Stimulated activated CD8-positive, alpha-beta memory T cell treated with anti-CD3 and anti-CD28 coated beads, Interleukin-15, amount 100 ng/mL, for 48 hours (primary cell): ENCODE results near the gene NR1H2.
A peak's percentile ranks its signal among the peaks of the same experiment; 100 is the strongest.

ENCODE experiments used
- DNase-seq, 2 donors: peaks; one replicate each; pipeline ENCODE4 v3.0.0-alpha.2; 2020; ENCODE audit warnings: low read depth in 2 of 2

The NR1H2 gene

GRCh38 chr19:50422397-50423278 is 46.4 kb downstream of the NR1H2 start:
- DNase-seq: no peak

- DNase-seq: no peak
These were observed 47.2 kb downstream of the NR1H2 start for GRCh38 chr19:50423279-50424113.

DNA sequence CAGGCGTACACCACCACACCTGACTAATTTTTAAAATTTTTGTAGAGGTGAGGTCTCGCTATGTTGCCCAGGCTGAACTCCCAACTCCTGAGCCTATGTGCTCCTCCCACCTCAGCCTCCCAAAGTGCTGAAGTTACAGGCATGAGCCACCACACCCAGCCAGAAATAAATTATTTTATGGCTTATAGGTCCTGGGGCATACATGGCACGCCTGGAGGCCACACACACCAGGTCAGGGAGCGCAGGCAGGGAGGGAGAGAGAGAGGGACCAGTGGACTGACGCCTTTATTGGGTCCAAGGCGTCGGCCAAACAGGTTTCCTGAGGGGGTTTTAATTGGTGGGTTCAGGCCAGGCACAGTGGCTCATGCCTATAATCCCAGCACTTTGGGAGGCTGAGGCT is 49.3 kb downstream of the NR1H2 start:
- DNase-seq: no peak

- DNase-seq: no peak
These were observed 51.2 kb downstream of the NR1H2 start for GRCh38 chr19:50427318-50427925.

- DNase-seq: no peak
These were observed 51.8 kb downstream of the NR1H2 start for GRCh38 chr19:50427997-50428425.

DNA sequence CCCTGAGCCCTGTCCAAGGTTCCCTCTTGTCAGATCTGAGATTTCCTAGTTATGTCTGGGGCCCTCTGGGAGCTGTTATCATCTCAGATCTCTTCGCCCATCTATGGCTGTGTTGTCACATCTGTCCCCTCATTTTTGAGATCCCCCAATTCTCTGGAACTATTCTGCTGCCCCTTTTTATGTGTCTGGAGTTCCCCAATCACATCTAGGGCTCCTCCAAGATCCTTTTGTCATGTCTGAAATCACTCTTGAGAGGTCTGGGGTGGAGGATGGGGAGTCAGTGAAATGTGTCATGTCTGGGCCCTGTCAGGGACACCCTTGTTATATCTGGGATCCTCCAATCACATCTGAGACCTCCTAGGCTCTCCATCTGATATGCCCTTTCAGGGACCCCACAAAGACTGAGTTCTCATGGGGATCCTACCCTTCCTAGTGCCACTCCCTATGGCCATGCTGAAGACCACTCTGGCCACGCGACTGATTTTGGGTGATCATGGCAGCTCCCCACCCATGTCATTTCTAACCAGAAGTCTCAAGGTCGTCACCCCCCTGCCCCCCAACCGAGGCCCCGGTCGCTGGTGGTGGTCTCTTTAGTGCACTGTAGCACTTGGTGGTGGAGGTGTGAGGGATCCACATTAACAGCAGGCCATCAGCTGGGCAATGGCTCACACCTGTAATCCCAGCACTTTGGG is 52.7 kb downstream of the NR1H2 start:
- no peak for DNase-seq

DNA sequence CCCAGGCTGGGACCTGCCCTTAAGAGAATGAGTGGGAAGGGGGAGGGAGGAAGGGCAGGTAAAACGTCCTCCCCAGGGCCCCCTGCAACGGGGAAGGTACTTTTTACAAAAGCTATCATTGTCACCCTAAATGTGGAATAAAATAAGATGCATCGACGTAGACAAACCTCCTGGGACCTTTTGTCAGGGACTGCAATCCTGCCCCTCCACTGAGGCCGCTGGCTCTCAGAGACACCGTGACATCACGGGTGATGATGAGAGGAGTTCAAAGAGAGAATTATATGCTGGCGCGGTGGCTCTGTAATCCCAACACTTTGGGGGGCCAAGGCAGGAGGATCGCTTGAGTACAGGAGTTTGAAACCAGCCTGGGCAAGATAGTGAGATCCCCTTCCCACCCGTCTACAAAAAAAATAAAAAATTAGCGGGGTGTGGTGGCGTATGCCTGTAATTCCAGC is 54.7 kb downstream of the NR1H2 start:
- DNase-seq: no peak

- peak; percentile 51 to 70 for DNase-seq
These were observed 55.3 kb downstream of the NR1H2 start for GRCh38 chr19:50431343-50432220.

- DNase-seq: no peak
These were observed 56.2 kb downstream of the NR1H2 start, which contains the start of gene MYBPC2 for GRCh38 chr19:50432221-50433028. TSS of gene MYBPC2 (plus strand) at chr19:50432892. CDS start at chr19:50432954, 62 bp downstream.
